Activated B cell treated with CpG ODN at 0.5 μM for 24 hours (primary cell): ENCODE data around the gene ATCAY. TPM values are rescaled to one million over a fixed set of nuclear protein-coding genes. Genes with fewer than 3 reads are reported as not detected.
"Not testable (repeated sequence)": the region's sequence is repeated elsewhere in the genome, so short reads cannot be mapped to it uniquely, and the experiment has no call there.

Source experiments
- ATAC-seq: fragments of 200-7000 bp; cut with Tn5 transposase; one replicate; pipeline ENCODE4 v1.10.0; 2021; ENCODE audit warnings: low read depth, mild to moderate bottlenecking, moderate library complexity
- CTCF ChIA-PET: fragments of 350-600 bp; sonication (Branson Sonifier 250); formaldehyde crosslinking; loops from one replicate; lab custom pipeline; 2021; ENCODE audit warnings: antibody characterized with exemption; lab: Charles Lee
- POLR2A ChIA-PET: fragments of 350-600 bp; sonication (Branson Sonifier 250); formaldehyde crosslinking; loops from one replicate; lab custom pipeline; 2021; ENCODE audit warnings: antibody characterized with exemption; lab: Charles Lee
- DNase-seq: peaks from one replicate; pipeline ENCODE4 v3.0.0; 2022
- H3K27ac Mint-ChIP-seq: one replicate; pipeline ENCODE4 v1.8.0; 2020; ENCODE audit warnings: mixed read lengths
- H3K27me3 Mint-ChIP-seq: one replicate; pipeline ENCODE4 v1.8.0; 2021; ENCODE audit warnings: mixed read lengths
- H3K36me3 Mint-ChIP-seq: one replicate; pipeline ENCODE4 v1.8.0; 2021; ENCODE audit warnings: low read depth, mixed read lengths
- H3K4me1 Mint-ChIP-seq: one replicate; pipeline ENCODE4 v1.8.0; 2021; ENCODE audit warnings: mixed read lengths
- H3K4me3 Mint-ChIP-seq: one replicate; pipeline ENCODE4 v1.8.0; 2020; ENCODE audit warnings: mild to moderate bottlenecking, mixed read lengths
- H3K9me3 Mint-ChIP-seq: one replicate; pipeline ENCODE4 v1.8.0; 2020; ENCODE audit warnings: mixed read lengths
- CTCF ChIP-seq: fragments of 200-600 bp; IDR thresholded peaks from one replicate; pipeline ENCODE4 v1.8.0; 2022; ENCODE audit warnings: antibody characterized with exemption, mild to moderate bottlenecking
- intact Hi-C: fragments of 100-400 bp; cut with micrococcal nuclease; formaldehyde crosslinking; loops from one replicate; pipeline ENCODE4 v1.15.1; 2024
- total RNA-seq: library from RNA; stranded (reverse); gene quantifications from 2 replicates; pipeline ENCODE4 v1.2.3, GENCODE V29; 2022

The ATCAY gene
- total RNA-seq, 1 donor from 2014 or later: not detected

GRCh38 chr19:3944018-3944721 is 63.7 kb downstream of the ATCAY start:
- H3K27ac Mint-ChIP-seq: no peak overlapping the region
- ChIA-PET CTCF (no interaction called here), POLR2A (no interaction called here)
- H3K4me3 Mint-ChIP-seq: no peak overlapping the region
- no peaks in the 10 kb centered on the region for H3K9me3 Mint-ChIP-seq
- no peak for DNase-seq
- H3K4me1 Mint-ChIP-seq: peaks cover 3% of the 10 kb centered on the region
- TF ChIP-seq CTCF: no peak
- no peaks in the 10 kb centered on the region for H3K36me3 Mint-ChIP-seq
- peaks cover 2% of the 10 kb centered on the region for H3K27me3 Mint-ChIP-seq
- no peak for ATAC-seq
- intact Hi-C loops: no loop called here

- no peaks in the 10 kb centered on the region for H3K36me3 Mint-ChIP-seq
- CTCF ChIA-PET: no interaction called here
Measured at GRCh38 chr19:3945838-3946237, 65.4 kb downstream of the ATCAY start.

GRCh38 chr19:3947316-3947933 is 66.9 kb downstream of the ATCAY start:
- H3K4me1 Mint-ChIP-seq, POLR2A ChIA-PET, ATAC-seq, H3K9me3 Mint-ChIP-seq, H3K27ac Mint-ChIP-seq, CTCF ChIA-PET, H3K27me3 Mint-ChIP-seq, DNase-seq, intact Hi-C loops, H3K4me3 Mint-ChIP-seq, H3K36me3 Mint-ChIP-seq: not testable (repeated sequence)

More at GRCh38 chr19:3945838-3946237, 65.4 kb downstream of the ATCAY start:
- peaks cover 3% of the 10 kb centered on the region for H3K4me1 Mint-ChIP-seq
- H3K9me3 Mint-ChIP-seq: no peaks in the 10 kb centered on the region
- peaks cover 2% of the 10 kb centered on the region for H3K27me3 Mint-ChIP-seq
- POLR2A ChIA-PET: no interaction called here
- no peak for TF ChIP-seq CTCF
- intact Hi-C loops: no loop called here
- no peak overlapping the region for H3K4me3 Mint-ChIP-seq
- no peak for DNase-seq
- H3K27ac Mint-ChIP-seq: no peak overlapping the region
- no peak for ATAC-seq

GRCh38 chr19:3949294-3949693 is 68.8 kb downstream of the ATCAY start:
- H3K9me3 Mint-ChIP-seq: no peaks in the 10 kb centered on the region
- no peaks in the 10 kb centered on the region for H3K36me3 Mint-ChIP-seq
- H3K4me3 Mint-ChIP-seq: no peak overlapping the region
- CTCF ChIA-PET: no interaction called here
- intact Hi-C loops: no loop called here
- no peak for DNase-seq
- no peak for TF ChIP-seq CTCF
- peaks cover 8% of the 10 kb centered on the region for H3K4me1 Mint-ChIP-seq
- no peak overlapping the region for H3K27ac Mint-ChIP-seq
- ATAC-seq: no peak
- peaks cover 5% of the 10 kb centered on the region for H3K27me3 Mint-ChIP-seq
- POLR2A ChIA-PET: no interaction called here

- no peaks in the 10 kb centered on the region for H3K36me3 Mint-ChIP-seq
- peaks cover 5% of the 10 kb centered on the region for H3K27me3 Mint-ChIP-seq
- DNase-seq (no peak), ATAC-seq (no peak)
- POLR2A ChIA-PET: interaction anchor here (0.6 kb wide), 1 partner anchor 132 kb away, joined by 14 read pairs; no protein-coding TSS in a partner anchor
- peaks cover 7% of the 10 kb centered on the region for H3K4me1 Mint-ChIP-seq
- TF ChIP-seq CTCF: no peak
- no peaks in the 10 kb centered on the region for H3K9me3 Mint-ChIP-seq
- no peak overlapping the region for H3K27ac Mint-ChIP-seq
- H3K4me3 Mint-ChIP-seq: no peak overlapping the region
- CTCF ChIA-PET: no interaction called here
- intact Hi-C loops: no loop called here
Measured at GRCh38 chr19:3949997-3950859, 69.7 kb downstream of the ATCAY start.
